Stimulated activated CD4-positive, alpha-beta T cell treated with anti-CD3 and anti-CD28 coated beads, Interleukin-1b, Interleukin-23, amount 100 ng/mL, for 4 hours (primary cell): ENCODE results near the gene TEX22.
A peak's percentile ranks its signal among the peaks of the same experiment; 100 is the strongest.
"Not testable (repeated sequence)": the region's sequence is repeated elsewhere in the genome, so short reads cannot be mapped to it uniquely, and the experiment has no call there.

ENCODE experiments used
- DNase-seq, 2 donors: peaks; one replicate each; pipeline ENCODE4 v3.0.0-alpha.2; 2020; ENCODE audit warnings: low read depth in 2 of 2

TEX22 gene, protein sequence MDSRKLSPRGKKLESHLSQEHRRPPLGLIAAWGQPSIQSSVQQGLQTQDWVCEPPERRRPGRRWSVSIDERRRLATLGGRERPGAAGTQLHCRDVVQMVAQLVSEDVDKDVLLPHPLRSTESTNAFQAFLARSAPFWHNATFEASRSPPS

GRCh38 chr14:105398044-105398725 lies at the start of gene TEX22:
Gene TEX22 (plus strand): TSS chr14:105398538. CDS start chr14:105399341, 803 bp downstream.
- peak; percentile 91 to 99 for DNase-seq

- DNase-seq = no peak
Measured at GRCh38 chr14:105348945-105349699, 49.2 kb upstream of the TEX22 start.

GRCh38 chr14:105349992-105350391 lies 48.3 kb upstream of the TEX22 start:
- no peak for DNase-seq

DNA sequence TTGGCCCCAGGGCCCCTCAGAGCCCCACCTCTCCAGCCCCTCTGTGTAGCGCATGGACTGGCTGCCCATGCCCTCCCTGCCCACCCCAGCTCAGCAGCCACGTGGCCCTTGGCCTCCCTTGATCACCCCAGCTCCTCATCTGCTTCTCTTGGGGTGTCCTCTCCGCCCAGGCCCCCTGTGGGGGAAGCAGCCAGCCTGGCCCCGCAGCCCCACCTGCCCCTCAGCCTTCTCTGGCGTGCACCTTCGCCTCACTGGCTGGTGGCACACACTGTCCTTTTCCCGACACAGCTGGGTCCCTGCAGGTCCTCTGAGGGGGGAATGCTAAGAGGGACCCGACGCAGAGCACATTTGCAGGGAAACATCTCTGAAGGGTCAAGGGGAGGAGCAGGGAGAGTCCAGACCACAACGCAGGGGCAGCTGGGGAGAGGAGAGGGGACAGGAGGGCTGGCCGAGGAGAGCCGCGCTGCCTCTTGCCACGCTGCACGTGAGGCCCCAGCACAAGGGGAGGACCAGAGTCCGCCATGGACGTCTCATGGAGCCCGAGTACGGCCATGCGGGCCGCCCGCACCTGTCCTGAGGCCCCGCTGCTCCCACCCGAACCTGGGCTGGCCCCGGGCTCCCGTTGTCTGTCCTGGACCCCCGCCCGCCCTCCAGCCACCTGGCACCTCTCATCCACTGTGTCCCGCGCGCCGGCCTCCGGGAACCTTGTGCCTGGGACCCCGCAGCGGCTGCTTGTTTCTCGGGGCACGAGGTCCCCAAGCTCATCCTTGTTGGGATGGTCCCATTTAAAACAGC lies 47.7 kb upstream of the TEX22 start:
- no peak for DNase-seq

DNA sequence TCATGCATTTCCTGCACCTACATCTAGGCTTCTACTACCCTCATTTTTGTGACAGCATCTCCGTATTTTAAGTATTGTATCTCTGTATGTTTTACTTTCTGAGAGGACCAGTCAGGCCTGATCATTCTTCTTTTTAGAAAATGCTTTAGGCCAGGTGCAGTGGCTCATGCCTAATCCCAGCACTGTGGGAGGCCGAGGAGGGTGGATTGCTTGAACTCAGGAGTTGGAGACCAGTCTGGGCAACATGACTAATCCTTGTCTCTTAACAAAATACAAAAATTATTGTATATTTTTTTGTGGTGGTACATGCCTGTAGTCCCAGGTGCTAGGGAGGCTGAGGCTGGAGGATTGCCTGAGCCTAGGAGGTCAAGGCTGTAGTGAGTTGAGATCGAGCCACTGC lies 46.9 kb upstream of the TEX22 start:
- DNase-seq = no peak

DNA sequence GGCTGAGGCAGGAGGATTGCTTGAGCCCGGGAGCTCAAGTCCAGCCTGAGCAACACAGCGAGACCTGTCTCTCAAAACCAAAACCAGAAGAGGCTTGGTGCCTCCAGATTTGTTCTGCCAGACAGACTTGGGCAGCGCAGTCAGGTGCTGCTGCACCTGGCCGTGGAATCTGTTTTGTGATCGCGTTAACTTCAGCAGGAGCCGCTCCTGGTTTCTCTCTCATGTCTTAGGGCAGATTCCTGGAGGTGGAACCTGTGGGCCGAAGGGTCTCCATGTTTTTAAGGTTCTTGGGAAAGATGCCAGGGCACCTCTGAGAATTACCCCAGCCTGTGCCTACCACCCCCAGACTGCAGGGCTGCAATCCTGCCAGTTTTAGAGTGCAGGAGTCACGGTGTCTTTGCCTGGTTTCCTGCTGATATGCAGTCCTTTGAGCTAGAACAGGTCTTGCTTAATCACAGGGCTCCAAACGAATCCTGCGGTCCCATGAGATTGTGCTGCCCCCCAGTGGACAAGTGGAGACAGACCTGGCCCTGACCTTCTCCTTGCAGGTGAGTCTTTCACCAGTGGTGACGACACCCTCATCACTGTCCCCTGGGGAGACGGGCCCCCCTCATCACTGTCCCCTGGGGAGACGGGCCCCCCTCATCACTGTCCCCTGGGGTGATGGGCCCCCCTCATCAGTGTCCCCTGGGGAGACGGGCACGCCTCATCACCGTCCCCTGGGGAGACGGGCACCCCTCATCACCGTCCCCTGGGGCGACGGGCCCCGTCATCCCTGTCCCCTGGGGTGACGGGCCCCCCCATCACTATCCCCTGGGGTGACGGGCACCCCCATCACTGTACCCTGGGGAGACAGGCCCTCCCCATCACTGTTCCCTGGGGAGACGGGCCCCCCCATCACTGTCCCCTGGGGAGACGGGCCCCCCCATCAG lies 46.2 kb upstream of the TEX22 start:
- peak; percentile 77 to 85 for DNase-seq

GRCh38 chr14:105353136-105353535 lies 45.2 kb upstream of the TEX22 start:
- no peak for DNase-seq

DNA sequence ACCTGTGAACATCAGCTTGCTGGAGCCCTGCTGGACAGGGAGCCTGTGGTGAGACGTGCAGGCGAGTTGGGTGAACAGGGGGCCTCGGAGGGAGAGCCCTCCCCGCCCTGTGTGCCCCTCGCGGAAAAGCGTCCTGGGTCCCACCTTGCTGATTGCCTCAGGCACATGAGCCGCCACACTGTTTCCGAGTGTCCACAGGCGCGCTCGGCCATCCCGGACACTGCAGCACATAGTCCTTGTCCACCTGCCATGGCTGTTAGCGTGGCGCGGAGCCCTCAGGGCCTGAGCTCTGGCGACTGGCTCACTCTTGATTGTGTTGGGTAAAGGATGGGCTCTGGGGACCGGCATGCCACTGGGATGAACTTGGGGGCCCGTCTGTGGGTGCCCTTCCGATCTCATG lies 43.8 kb upstream of the TEX22 start:
- DNase-seq = no peak

DNA sequence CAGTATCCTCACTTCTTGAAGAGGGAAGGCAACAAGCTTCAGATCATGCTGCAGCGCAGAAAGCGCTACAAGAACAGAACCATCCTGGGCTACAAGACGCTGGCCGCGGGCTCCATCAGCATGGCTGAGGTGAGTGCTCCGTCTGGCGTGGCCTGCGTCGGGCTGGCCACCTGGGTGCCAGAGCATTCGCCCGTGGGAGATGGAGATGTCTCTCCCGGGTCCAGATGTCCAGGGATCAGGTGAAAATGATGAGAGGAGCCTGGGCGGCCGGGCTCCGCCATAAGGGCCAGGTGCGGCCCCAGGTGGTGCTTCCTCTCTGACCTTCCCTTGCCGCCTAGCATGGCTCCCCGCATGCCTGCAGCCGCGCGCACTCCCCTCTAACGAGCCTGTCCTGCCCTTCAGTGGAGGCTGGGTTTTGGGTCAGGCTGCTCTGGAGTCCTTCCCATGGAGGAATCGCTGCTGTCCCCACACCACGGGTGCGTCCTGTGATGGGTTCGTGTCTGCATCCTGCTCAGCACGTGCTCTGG lies 43.2 kb upstream of the TEX22 start:
- no peak for DNase-seq

DNA sequence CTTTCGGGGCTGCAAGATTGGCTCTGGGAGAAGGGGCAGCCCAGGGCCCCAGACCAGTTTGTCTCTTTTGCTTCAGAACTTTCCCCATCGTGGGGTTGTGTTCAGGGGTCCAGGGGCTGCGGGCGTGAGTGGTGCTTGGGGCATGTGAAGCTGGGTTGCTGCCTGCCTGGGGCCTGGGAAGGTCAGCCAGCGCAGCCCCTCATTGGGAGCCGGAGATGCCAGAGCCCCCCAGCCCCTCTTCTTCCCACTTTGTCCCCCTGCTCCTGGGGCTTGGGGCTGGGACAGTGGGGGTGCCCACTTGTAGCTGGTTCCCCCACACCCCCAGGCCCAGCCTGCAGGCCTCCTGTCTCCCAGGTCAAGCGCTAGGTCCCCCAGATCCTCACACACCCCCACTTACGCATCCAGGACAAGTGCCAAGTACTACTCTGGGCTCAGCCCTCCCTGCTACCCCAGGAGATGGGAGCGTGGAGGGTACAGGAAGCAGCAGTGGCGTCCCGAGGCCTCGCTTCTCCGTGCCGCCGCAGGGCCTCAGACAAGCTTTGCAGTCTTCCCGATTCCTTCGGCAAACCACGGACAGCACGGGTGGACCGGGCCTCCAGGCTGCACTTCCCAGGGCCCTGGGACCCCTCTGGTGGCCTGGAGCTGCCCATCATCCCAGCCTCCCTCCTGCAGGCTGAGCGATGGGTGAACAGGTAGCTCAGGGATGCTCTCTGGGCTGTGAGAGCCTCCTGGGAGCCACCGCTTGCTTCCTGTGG lies 42.3 kb upstream of the TEX22 start:
- no peak for DNase-seq

DNA sequence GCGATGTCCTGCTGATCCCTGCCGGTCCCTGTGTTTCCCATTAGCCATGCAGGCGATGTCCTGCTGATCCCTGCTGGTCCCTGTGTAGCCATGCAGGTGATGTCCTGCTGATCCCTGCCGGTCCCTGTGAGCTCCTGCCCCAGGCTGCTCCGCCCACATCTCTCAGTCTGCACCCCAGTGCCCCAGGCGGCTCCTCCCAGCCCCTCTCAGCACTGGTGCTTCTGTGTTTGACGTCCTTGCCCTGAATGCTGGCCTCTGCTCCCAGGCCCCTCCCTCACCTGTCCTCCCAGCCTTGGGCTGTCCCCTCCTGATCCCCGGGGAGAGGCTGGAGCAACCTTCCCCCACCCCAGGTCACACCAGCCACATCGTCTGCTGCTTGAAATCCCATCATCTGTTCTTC lies 41.4 kb upstream of the TEX22 start:
- no peak for DNase-seq

GRCh38 chr14:105357626-105358025 lies 40.7 kb upstream of the TEX22 start:
- no peak for DNase-seq

DNA sequence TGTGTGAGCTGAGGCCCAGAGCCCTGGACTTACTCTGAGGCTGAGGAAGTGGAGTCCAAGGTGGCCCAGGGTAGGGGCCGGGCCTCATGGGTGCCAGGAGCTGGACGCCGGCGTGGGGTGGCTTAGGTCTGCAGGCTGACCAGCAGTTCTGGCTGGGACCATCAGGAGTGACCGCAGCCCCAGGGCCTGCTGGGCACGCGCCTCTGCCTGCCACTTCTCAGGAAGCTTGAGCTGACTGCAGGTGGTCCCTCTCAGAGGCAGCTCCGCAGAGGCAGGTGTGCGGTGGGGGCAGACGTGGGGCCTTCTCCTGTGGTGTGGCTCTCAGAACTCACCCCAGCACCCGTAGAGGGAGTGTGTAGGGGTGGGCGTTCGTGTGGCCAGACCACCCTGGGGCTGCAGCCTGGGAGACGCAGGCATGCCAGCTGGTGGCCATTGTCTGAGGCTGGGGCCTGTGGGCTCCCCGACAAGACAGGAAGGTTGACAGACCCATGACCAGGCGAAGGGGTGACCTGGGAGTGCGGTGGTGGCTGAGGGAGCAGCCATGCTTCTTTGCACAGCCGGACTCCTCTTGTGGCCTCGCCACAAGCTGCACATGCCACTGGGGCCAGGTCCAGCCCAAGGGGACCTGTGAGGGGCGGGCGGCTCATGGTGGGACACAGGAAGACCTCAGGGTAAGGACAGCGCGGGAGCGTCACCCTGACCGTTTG lies 40.0 kb upstream of the TEX22 start:
- DNase-seq = no peak

DNA sequence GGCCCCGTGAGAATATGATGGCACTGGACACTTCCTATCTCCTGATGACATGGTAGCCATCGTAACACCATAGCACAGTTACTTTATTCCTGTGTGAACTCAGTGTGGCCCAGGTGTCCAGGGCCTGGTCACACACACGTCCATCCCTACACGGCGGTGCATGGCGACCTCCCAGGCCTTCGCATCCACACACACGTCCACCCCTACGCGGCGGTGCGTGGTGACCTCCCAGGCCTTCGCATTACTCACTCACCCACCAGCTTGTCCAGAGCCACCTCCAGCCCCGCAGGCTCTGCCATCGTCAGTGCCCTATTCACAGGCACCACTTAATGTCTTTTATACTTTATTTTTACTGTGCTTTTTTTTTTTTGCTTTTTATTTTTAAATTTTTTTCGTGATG lies 39.4 kb upstream of the TEX22 start:
- DNase-seq = no peak

- not testable (repeated sequence) for DNase-seq
Measured at GRCh38 chr14:105361412-105361811, 36.9 kb upstream of the TEX22 start.

DNA sequence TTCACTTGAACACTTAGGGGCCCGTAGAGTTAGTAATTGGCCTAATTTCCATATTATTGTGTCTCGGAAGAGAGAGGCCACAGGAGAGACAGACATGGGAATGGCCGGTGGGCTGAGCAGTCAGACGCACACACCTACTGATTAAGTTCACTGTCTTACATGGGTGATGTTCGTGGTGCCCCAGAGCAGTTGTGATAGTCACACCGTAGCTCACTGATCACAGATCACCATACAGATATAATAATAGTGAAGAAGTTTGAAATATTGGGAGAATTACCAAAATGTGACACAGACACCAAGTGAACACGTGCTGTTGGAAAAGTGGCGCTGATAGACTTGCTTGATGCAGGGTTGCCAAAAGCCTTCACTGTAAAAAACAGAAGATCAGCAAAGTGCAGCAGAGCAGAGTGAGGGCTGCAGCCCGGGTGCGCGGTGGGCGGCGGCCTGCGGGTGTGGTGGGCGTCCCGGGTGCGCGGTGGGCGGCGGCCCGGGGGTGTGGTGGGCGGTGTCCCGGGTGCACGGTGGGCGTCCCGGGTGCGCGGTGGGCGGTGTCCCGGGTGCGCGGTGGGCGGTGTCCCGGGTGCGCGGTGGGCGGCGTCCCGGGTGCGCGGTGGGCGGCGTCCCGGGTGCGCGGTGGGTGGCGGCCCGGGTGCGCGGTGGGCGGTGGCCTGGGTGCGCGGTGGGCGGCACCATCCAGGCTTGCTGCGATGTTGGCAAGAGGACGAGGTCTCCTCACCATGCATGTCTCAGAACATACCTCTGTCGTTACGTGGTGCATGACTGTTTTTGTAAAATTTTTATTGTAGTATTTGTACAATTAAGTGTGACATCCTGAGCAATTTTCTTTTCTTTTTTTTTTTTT lies 34.3 kb upstream of the TEX22 start:
- peak; percentile 6 to 18 for DNase-seq

- no peak for DNase-seq
Measured at GRCh38 chr14:105365101-105365500, 33.2 kb upstream of the TEX22 start.

DNA sequence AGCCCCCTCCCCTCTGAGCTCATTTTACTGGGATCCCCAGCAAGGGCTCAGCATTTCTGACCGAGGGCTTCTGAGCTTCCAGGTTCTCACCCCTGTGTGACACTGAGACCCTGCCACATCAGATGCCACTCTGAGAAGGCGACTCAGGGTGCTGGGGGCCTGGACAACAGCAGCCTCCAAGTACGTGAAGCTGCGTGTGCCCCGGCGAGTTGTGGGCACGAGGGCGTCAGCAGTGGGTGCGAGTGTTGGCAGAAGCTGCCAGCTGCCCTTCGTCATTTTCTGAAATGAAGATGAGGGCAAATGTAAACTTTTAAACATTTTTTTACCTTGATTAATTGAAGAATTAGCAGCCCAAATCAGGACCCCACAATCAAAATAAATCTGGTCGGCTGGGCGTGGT lies 32.7 kb upstream of the TEX22 start:
- DNase-seq = no peak
